OCI-LY7 (cell line): ENCODE measurements around the gene GRID2. TPM values are rescaled to one million over a fixed set of nuclear protein-coding genes. Genes with fewer than 3 reads are reported as not detected.

Experiments
- BruUV-seq: library from RNA; stranded (reverse); fragments of 400-500 nt; replicated peaks from 2 replicates; lab custom pipeline; 2021; lab: Mats Ljungman, UMichigan
- CTCF ChIA-PET: fragments of 300-600 bp; sonication (Branson Sonifier 250); formaldehyde crosslinking; loops from one replicate; lab custom pipeline; 2022; ENCODE audit warnings: antibody characterized with exemption; ENCODE audit not compliant: unreplicated experiment; lab: Charles Lee
- POLR2A ChIA-PET: fragments of 300-600 bp; sonication (Branson Sonifier 250); formaldehyde crosslinking; loops from one replicate; lab custom pipeline; 2022; ENCODE audit warnings: antibody characterized with exemption; lab: Charles Lee
- DNase-seq: peaks from one replicate; pipeline ENCODE4 v3.0.0-alpha.2; 2015; ENCODE audit warnings: low spot score
- H2AFZ ChIP-seq: fragments of 200-600 bp; sonication (generic), shearing (Covaris generic); 2 replicates; pipeline ENCODE4 v1.6.1; 2014; ENCODE audit warnings: mild to moderate bottlenecking, antibody characterized with exemption, low read length, moderate library complexity
- H3K27ac ChIP-seq: fragments of 200-600 bp; sonication (generic); 2 replicates; pipeline ENCODE4 v1.5.1; 2014; ENCODE audit warnings: mixed run types, low read depth, mild to moderate bottlenecking, moderate library complexity, low read length, inconsistent platforms; ENCODE audit not compliant: poor library complexity, severe bottlenecking
- H3K36me3 ChIP-seq: fragments of 200-600 bp; sonication (generic); 2 replicates; pipeline ENCODE4 v1.6.1; 2014; ENCODE audit warnings: mild to moderate bottlenecking, antibody characterized with exemption, low read length, moderate library complexity, mixed read lengths; ENCODE audit not compliant: insufficient read depth
- H3K4me1 ChIP-seq: fragments of 200-600 bp; sonication (generic); 2 replicates; pipeline ENCODE4 v1.5.1; 2014; ENCODE audit warnings: mild to moderate bottlenecking, low read length; ENCODE audit not compliant: insufficient read depth, poor library complexity, severe bottlenecking
- H3K4me2 ChIP-seq: fragments of 200-600 bp; sonication (generic); 2 replicates; pipeline ENCODE4 v1.6.1; 2014; ENCODE audit warnings: mild to moderate bottlenecking, low read length
- H3K4me3 ChIP-seq: fragments of 200-600 bp; sonication (generic); 2 replicates; pipeline ENCODE4 v1.5.1; 2014; ENCODE audit warnings: mild to moderate bottlenecking, low read depth, low read length; ENCODE audit not compliant: poor library complexity, severe bottlenecking
- H3K79me2 ChIP-seq: fragments of 200-600 bp; sonication (generic); 2 replicates; pipeline ENCODE4 v1.6.1; 2016; ENCODE audit warnings: low read depth, mild to moderate bottlenecking, low read length, moderate library complexity, mixed read lengths; ENCODE audit not compliant: insufficient read depth
- H3K9me2 ChIP-seq: fragments of 200-600 bp; sonication (generic); 2 replicates; pipeline ENCODE4 v1.6.1; 2016; ENCODE audit warnings: mild to moderate bottlenecking, low read length, mixed read lengths; ENCODE audit not compliant: insufficient read depth
- H3K9me3 ChIP-seq: fragments of 200-600 bp; sonication (generic); 2 replicates; pipeline ENCODE4 v1.6.1; 2014; ENCODE audit warnings: mild to moderate bottlenecking, mixed run types, low read length, mixed read lengths
- H4K20me1 ChIP-seq: fragments of 200-600 bp; sonication (generic); 2 replicates; pipeline ENCODE4 v1.6.1; 2014; ENCODE audit warnings: mild to moderate bottlenecking, antibody characterized with exemption, low read length, moderate library complexity, mixed read lengths; ENCODE audit not compliant: insufficient read depth
- CTCF ChIP-seq: fragments of 200-600 bp; sonication (generic); conservative IDR thresholded peaks from 2 replicates; pipeline ENCODE4 v1.5.1; 2014; ENCODE audit warnings: mild to moderate bottlenecking, antibody characterized with exemption, low read length, moderate library complexity, mixed read lengths
- EZH2phosphoT487 ChIP-seq: fragments of 200-600 bp; sonication (generic); IDR thresholded peaks from 2 replicates; pipeline ENCODE4 v1.6.1; 2018; ENCODE audit warnings: low read depth, borderline replicate concordance, mild to moderate bottlenecking, mixed run types, antibody characterized with exemption, low read length, moderate library complexity, mixed read lengths
- intact Hi-C: fragments of 100-400 bp; cut with micrococcal nuclease; formaldehyde crosslinking; loops from one replicate; pipeline ENCODE4 v1.10.0; 2022; ENCODE audit not compliant: unreplicated experiment
- total RNA-seq, 2 experiments: library from RNA; depleted of rRNA in 1 of 2; stranded (reverse); fragments of >200 nt in 1 of 2; shearing (Covaris generic) in 1 of 2; gene quantifications; 2 replicates each; pipeline ENCODE4 v1.2.3, GENCODE V29; 2014 to 2022

The GRID2 gene
- total RNA-seq, 2 experiments from 2014 or later = not detected

GRCh38 chr4:93740890-93741289 is 1437.1 kb downstream of the GRID2 start:
- Histone ChIP-seq H3K9me2 (no peaks in the 10 kb centered on the region), H3K27ac (no peak overlapping the region), H3K4me3 (no peak overlapping the region), H4K20me1 (no peaks in the 10 kb centered on the region), H3K4me2 (no peak overlapping the region), H3K36me3 (no peaks in the 10 kb centered on the region), H3K9me3 (no peaks in the 10 kb centered on the region), H2AFZ (no peak overlapping the region), H3K4me1 (no peaks in the 10 kb centered on the region), H3K79me2 (no peaks in the 10 kb centered on the region)
- intact Hi-C loops = no loop called here
- DNase-seq = no peak
- ChIA-PET CTCF (no interaction called here), POLR2A (interaction anchor here (0.6 kb wide), 1 partner anchor 573 kb away, joined by 4 read pairs; no protein-coding TSS in a partner anchor)
- TF ChIP-seq EZH2phosphoT487 (no peak), CTCF (no peak)
- BruUV-seq = no TSS peak

- ChIA-PET CTCF (no interaction called here), POLR2A (no interaction called here)
- intact Hi-C loops = no loop called here
- Histone ChIP-seq H3K9me2 (no peaks in the 10 kb centered on the region), H3K4me3 (no peak overlapping the region), H3K9me3 (no peaks in the 10 kb centered on the region), H3K36me3 (no peaks in the 10 kb centered on the region), H4K20me1 (no peaks in the 10 kb centered on the region), H3K4me2 (no peak overlapping the region), H3K27ac (no peak overlapping the region), H2AFZ (no peak overlapping the region), H3K79me2 (no peaks in the 10 kb centered on the region), H3K4me1 (no peaks in the 10 kb centered on the region)
- TF ChIP-seq CTCF = no peak
- TF ChIP-seq EZH2phosphoT487 = no peak
- DNase-seq = no peak
- no TSS peak for BruUV-seq
Measured at GRCh38 chr4:93743022-93743421, 1439.3 kb downstream of the GRID2 start.

- H4K20me1 ChIP-seq = no peaks in the 10 kb centered on the region
- intact Hi-C loops = no loop called here
- TF ChIP-seq EZH2phosphoT487 (no peak), CTCF (no peak)
- no peaks in the 10 kb centered on the region for H3K36me3 ChIP-seq
- no TSS peak for BruUV-seq
- H3K4me2 ChIP-seq = no peak overlapping the region
- no peak overlapping the region for H3K27ac ChIP-seq
- no peaks in the 10 kb centered on the region for H3K4me1 ChIP-seq
- POLR2A ChIA-PET = no interaction called here
- no peaks in the 10 kb centered on the region for H3K9me3 ChIP-seq
- H2AFZ ChIP-seq = no peak overlapping the region
- no peak for DNase-seq
- CTCF ChIA-PET = no interaction called here
- H3K9me2 ChIP-seq = no peaks in the 10 kb centered on the region
- no peaks in the 10 kb centered on the region for H3K79me2 ChIP-seq
- no peak overlapping the region for H3K4me3 ChIP-seq
Measured at GRCh38 chr4:93743635-93744034, 1439.9 kb downstream of the GRID2 start.
